ENCODE results near the gene HSBP1L1.

- TF ChIP-seq POLR2AphosphoS5 (IDR thresholded peaks at IDR 0.05; ENCODE audit: borderline replicate concordance, low read depth, low read length) (no peak), EZH2 (IDR thresholded peaks at IDR 0.05) (no peak)
Measured at GRCh38 chr18:79963658-79964329, 649 bp upstream of the HSBP1L1 start.

Measured in SK-N-MC (cell line).